Liver (tissue), 9 donors: ENCODE measurements around the gene KIT. TPM values are rescaled to one million over a fixed set of nuclear protein-coding genes. Genes with fewer than 3 reads are reported as not detected.

Experiments used
- DNase-seq: peaks from one replicate; pipeline ENCODE4 v3.0.0-alpha.2; 2017; ENCODE audit warnings: low spot score
- H3K27ac ChIP-seq, 2 donors: one replicate each; pipeline ENCODE4 v1.7.0; 2013; ENCODE audit warnings: inconsistent platforms in 2 of 2, low read length in 2 of 2, control low read depth in 1 of 2, low read depth in 1 of 2, mild to moderate bottlenecking in 1 of 2
- H3K27me3 ChIP-seq, 4 donors: one replicate each; pipeline versions ENCODE4 v1.6.1 to v1.7.0; 2013; ENCODE audit warnings: low read length in 3 of 4, inconsistent platforms in 1 of 4, mild to moderate bottlenecking in 1 of 4, moderate library complexity in 1 of 4; ENCODE audit not compliant: control insufficient read depth in 4 of 4, insufficient read depth in 4 of 4
- H3K36me3 ChIP-seq, 4 donors: one replicate each; pipeline versions ENCODE4 v1.6.1 to v1.7.0; 2013; ENCODE audit warnings: low read length in 3 of 4, mild to moderate bottlenecking in 3 of 4, low read depth in 1 of 4, moderate library complexity in 1 of 4; ENCODE audit not compliant: control insufficient read depth in 4 of 4, insufficient read depth in 3 of 4
- H3K4me1 ChIP-seq, 4 donors: one replicate each; pipeline versions ENCODE4 v1.6.1 to v1.7.0; 2013; ENCODE audit warnings: low read length in 3 of 4, mild to moderate bottlenecking in 3 of 4, moderate library complexity in 1 of 4; ENCODE audit not compliant: control insufficient read depth in 4 of 4, insufficient read depth in 4 of 4
- H3K4me3 ChIP-seq, 3 donors: one replicate each; pipeline versions ENCODE4 v1.6.1 to v1.7.0; 2013; ENCODE audit warnings: low read length in 3 of 3, control low read depth in 1 of 3, low read depth in 1 of 3, mild to moderate bottlenecking in 1 of 3
- H3K9ac ChIP-seq, 2 donors: one replicate each; pipeline ENCODE4 v1.7.0; 2013; ENCODE audit warnings: low read length in 2 of 2, mild to moderate bottlenecking in 2 of 2, moderate library complexity in 2 of 2, control low read depth in 1 of 2, low read depth in 1 of 2
- H3K9me3 ChIP-seq, 4 donors: one replicate each; pipeline versions ENCODE4 v1.6.1 to v1.7.0; 2013; ENCODE audit warnings: low read length in 3 of 4; ENCODE audit not compliant: control insufficient read depth in 4 of 4
- CTCF ChIP-seq: fragments of 150-350 bp; IDR thresholded peaks from 2 replicates; pipeline ENCODE4 v1.5.1; 2017; ENCODE audit warnings: improper control_type of control experiment, low read depth, low read length; ENCODE audit not compliant: missing input control
- EGR1 ChIP-seq, 2 donors: IDR thresholded peaks; 2 replicates each; pipeline ENCODE4 v1.6.1; 2016 to 2018; ENCODE audit warnings: antibody characterized with exemption in 2 of 2, low read depth in 2 of 2
- FOXA1 ChIP-seq: IDR thresholded peaks from 2 replicates; pipeline ENCODE4 v1.6.1; 2016; ENCODE audit warnings: antibody characterized with exemption
- FOXA2 ChIP-seq: IDR thresholded peaks from 2 replicates; pipeline ENCODE4 v1.6.1; 2016; ENCODE audit warnings: antibody characterized with exemption
- GABPA ChIP-seq, 2 donors: IDR thresholded peaks in 1 of 2; conservative IDR thresholded peaks in 1 of 2; 2 replicates each; pipeline ENCODE4 v1.6.1; 2016; ENCODE audit warnings: antibody characterized with exemption in 2 of 2, mild to moderate bottlenecking in 1 of 2, moderate library complexity in 1 of 2
- HNF4A ChIP-seq, 2 donors: conservative IDR thresholded peaks; 2 replicates each; pipeline ENCODE4 v1.6.1; 2016; ENCODE audit warnings: antibody characterized with exemption in 2 of 2, mild to moderate bottlenecking in 2 of 2
- HNF4G ChIP-seq: IDR thresholded peaks from 2 replicates; pipeline ENCODE4 v1.6.1; 2016; ENCODE audit warnings: antibody characterized with exemption
- JUND ChIP-seq, 2 donors: IDR thresholded peaks; 2 replicates each; pipeline ENCODE4 v1.6.1; 2016; ENCODE audit warnings: antibody characterized with exemption in 2 of 2
- MAX ChIP-seq: IDR thresholded peaks from 2 replicates; pipeline ENCODE4 v1.6.1; 2016; ENCODE audit warnings: antibody characterized with exemption
- NR2F2 ChIP-seq: IDR thresholded peaks from 2 replicates; pipeline ENCODE4 v1.6.1; 2016; ENCODE audit warnings: antibody characterized with exemption
- RAD21 ChIP-seq, 2 donors: IDR thresholded peaks; 2 replicates each; pipeline ENCODE4 v1.6.1; 2016; ENCODE audit warnings: antibody characterized with exemption in 2 of 2, mild to moderate bottlenecking in 2 of 2
- RXRA ChIP-seq, 2 donors: IDR thresholded peaks; 2 replicates each; pipeline ENCODE4 v1.6.1; 2017 to 2018; ENCODE audit warnings: antibody characterized with exemption in 2 of 2, mild to moderate bottlenecking in 1 of 2
- SP1 ChIP-seq: IDR thresholded peaks from 2 replicates; pipeline ENCODE4 v1.6.1; 2018; ENCODE audit warnings: antibody characterized with exemption, mild to moderate bottlenecking
- TAF1 ChIP-seq: conservative IDR thresholded peaks from 2 replicates; pipeline ENCODE4 v1.6.1; 2016; ENCODE audit warnings: antibody characterized with exemption, mild to moderate bottlenecking
- YY1 ChIP-seq: IDR thresholded peaks from 2 replicates; pipeline ENCODE4 v1.6.1; 2016; ENCODE audit warnings: antibody characterized with exemption, mild to moderate bottlenecking
- ZBTB33 ChIP-seq: IDR thresholded peaks from 2 replicates; pipeline ENCODE4 v1.6.1; 2016; ENCODE audit warnings: antibody characterized with exemption
- WGBS: extraction: QIAGEN DNeasy Blood & Tissue Kit; methylation state at CpG from one replicate; pipeline ENCODE4 v1.1.7; 2013; 5-methylcytosine and 5-hydroxymethylcytosine counted together
- polyA plus RNA-seq, 2 donors: library from polyadenylated mRNA; stranded (reverse) in 1 of 2; unstranded in 1 of 2; fragments of 200-250 nt in 1 of 2; fragments of >200 nt in 1 of 2; fragmentation: Nextera tagmentation in 1 of 2; extraction: Ambion mirVana in 1 of 2; gene quantifications; one replicate each; pipeline versions ENCODE4 v1.2.1 to v1.2.3, GENCODE V29; 2013 to 2015
- total RNA-seq, 2 donors: library from RNA; depleted of rRNA; stranded (reverse); fragments of >200 nt; gene quantifications; one replicate each; pipeline ENCODE4 v1.2.3, GENCODE V29; 2014
- TF ChIP-seq, protein P1 (sequence below): IDR thresholded peaks from 2 replicates; pipeline ENCODE4 v1.6.1; 2016; ENCODE audit warnings: antibody characterized with exemption, mild to moderate bottlenecking
- TF ChIP-seq, protein P2 (sequence below): IDR thresholded peaks from 2 replicates; pipeline ENCODE4 v1.6.1; 2016; ENCODE audit warnings: antibody characterized with exemption
- donor health status: healthy.
- donor health status: healthy.
- donor health status: healthy.
- donor health status: healthy.
- donor health status: healthy.

Gene KIT
- total and polyA plus RNA-seq, 4 donors: 0.06 to 5.5 (median 0.96) TPM

- H3K36me3 ChIP-seq: no peaks in the 10 kb centered on the region
- no peak overlapping the region for H3K4me3 ChIP-seq
- H3K27me3 ChIP-seq: no peaks in the 10 kb centered on the region
- WGBS: 83% methylated on average over 2 of the region's 2 CpGs
- no peak for TF ChIP-seq HNF4A (conservative IDR thresholded peaks at IDR 0.05)
- no peak for TF ChIP-seq MAX
- TF ChIP-seq ZBTB33: no peak
- TF ChIP-seq CTCF: no peak
- TF ChIP-seq, protein P1, sequence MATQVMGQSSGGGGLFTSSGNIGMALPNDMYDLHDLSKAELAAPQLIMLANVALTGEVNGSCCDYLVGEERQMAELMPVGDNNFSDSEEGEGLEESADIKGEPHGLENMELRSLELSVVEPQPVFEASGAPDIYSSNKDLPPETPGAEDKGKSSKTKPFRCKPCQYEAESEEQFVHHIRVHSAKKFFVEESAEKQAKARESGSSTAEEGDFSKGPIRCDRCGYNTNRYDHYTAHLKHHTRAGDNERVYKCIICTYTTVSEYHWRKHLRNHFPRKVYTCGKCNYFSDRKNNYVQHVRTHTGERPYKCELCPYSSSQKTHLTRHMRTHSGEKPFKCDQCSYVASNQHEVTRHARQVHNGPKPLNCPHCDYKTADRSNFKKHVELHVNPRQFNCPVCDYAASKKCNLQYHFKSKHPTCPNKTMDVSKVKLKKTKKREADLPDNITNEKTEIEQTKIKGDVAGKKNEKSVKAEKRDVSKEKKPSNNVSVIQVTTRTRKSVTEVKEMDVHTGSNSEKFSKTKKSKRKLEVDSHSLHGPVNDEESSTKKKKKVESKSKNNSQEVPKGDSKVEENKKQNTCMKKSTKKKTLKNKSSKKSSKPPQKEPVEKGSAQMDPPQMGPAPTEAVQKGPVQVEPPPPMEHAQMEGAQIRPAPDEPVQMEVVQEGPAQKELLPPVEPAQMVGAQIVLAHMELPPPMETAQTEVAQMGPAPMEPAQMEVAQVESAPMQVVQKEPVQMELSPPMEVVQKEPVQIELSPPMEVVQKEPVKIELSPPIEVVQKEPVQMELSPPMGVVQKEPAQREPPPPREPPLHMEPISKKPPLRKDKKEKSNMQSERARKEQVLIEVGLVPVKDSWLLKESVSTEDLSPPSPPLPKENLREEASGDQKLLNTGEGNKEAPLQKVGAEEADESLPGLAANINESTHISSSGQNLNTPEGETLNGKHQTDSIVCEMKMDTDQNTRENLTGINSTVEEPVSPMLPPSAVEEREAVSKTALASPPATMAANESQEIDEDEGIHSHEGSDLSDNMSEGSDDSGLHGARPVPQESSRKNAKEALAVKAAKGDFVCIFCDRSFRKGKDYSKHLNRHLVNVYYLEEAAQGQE: no peak
- TF ChIP-seq TAF1: no peak
- no peak for TF ChIP-seq SP1
- TF ChIP-seq FOXA2: no peak
- TF ChIP-seq, protein P2, sequence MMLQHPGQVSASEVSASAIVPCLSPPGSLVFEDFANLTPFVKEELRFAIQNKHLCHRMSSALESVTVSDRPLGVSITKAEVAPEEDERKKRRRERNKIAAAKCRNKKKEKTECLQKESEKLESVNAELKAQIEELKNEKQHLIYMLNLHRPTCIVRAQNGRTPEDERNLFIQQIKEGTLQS: no peak
- no peak for TF ChIP-seq YY1
- no peak for TF ChIP-seq JUND (IDR thresholded peaks at IDR 0.05)
- TF ChIP-seq EGR1 (IDR thresholded peaks at IDR 0.05; ENCODE audit: low read depth in 2 of 2): no peak
- TF ChIP-seq FOXA1: no peak
- TF ChIP-seq RAD21 (IDR thresholded peaks at IDR 0.05): no peak
- no peak for TF ChIP-seq NR2F2
- no peak for TF ChIP-seq RXRA (IDR thresholded peaks at IDR 0.05)
- TF ChIP-seq GABPA (IDR thresholded peaks at IDR 0.05 in 1 of 2, conservative IDR thresholded peaks at IDR 0.05 in 1 of 2): no peak
- no peak for TF ChIP-seq HNF4G
- H3K9me3 ChIP-seq: no peaks in the 10 kb centered on the region
- H3K9ac ChIP-seq: no peak overlapping the region
- no peak for DNase-seq
- H3K27ac ChIP-seq: no peak overlapping the region
- H3K4me1 ChIP-seq: peaks cover 0 to 2% (median 0%) of the 10 kb centered on the region in 4 donors
Measured at GRCh38 chr4:54779036-54779435, 121.3 kb downstream of the KIT start.
